K562 (cell line): ENCODE data around the gene CDK14.

ENCODE experiments used
- E2F3 ChIP-seq: fragments of 250-450 bp; sonication (Bioruptor Pico); IDR thresholded peaks from 2 replicates; pipeline ENCODE4 v1.4.0; 2020; ENCODE audit warnings: mild to moderate bottlenecking
- HDAC2 ChIP-seq: fragments of 450-650 bp; IDR thresholded peaks from 2 replicates; pipeline ENCODE4 v1.6.1; 2016; ENCODE audit warnings: mild to moderate bottlenecking
- HDAC6 ChIP-seq: IDR thresholded peaks from 2 replicates; pipeline ENCODE4 v1.6.1; 2012; ENCODE audit warnings: low read depth, mild to moderate bottlenecking, control low read depth, inconsistent platforms, low read length, moderate library complexity
- POLR2AphosphoS5 ChIP-seq: IDR thresholded peaks from 2 replicates; pipeline ENCODE4 v1.6.1; 2011; ENCODE audit warnings: mild to moderate bottlenecking, low read depth, low read length, moderate library complexity; ENCODE audit not compliant: control insufficient read depth, insufficient read depth
- STAT5A ChIP-seq: IDR thresholded peaks from 2 replicates; pipeline ENCODE4 v1.6.1; 2012; ENCODE audit warnings: low read length, inconsistent platforms, borderline replicate concordance
- VEZF1 ChIP-seq: fragments of 200-800 bp; sonication (Bioruptor generic); IDR thresholded peaks from 2 replicates; pipeline ENCODE4 v1.6.1; 2017; ENCODE audit warnings: missing genetic modification characterization, missing compliant biosample characterization
- ZC3H4 ChIP-seq: sonication (generic); formaldehyde crosslinking; IDR thresholded peaks from 2 replicates; pipeline ENCODE4 v1.9.0; 2021; ENCODE audit warnings: missing genetic modification reagents, borderline replicate concordance
- ZHX1 ChIP-seq: fragments of 150-350 bp; conservative IDR thresholded peaks from 2 replicates; pipeline ENCODE4 v1.6.1; 2014; ENCODE audit warnings: low read length

DNA sequence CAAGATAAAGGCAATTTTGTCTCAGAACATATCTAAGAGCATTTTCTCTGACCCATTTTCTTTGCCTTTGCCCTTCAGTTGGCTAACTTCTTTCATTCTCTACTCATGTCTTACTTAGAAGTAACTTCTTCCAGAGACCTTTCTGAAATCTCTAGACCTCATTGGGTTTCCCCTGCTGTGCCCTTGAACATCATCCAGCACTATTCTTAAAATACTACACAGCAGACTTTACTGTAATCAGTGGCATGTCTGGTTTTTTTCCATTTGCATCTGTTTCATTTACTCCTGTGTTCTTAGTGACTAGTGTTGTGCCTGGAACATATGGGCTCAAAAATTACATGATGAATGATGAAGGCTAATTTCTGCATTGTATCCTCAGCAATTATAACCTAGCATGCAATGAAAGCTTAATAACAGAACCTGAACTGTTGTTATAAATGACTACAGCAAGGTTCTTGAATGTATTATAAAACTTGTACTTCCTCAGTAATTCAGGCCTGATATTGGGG lies 301.9 kb downstream of the CDK14 start:
- no peak for TF ChIP-seq HDAC6
- TF ChIP-seq POLR2AphosphoS5 = no peak
- no peak for TF ChIP-seq ZHX1
- TF ChIP-seq HDAC2 = no peak
- TF ChIP-seq ZC3H4 (CRISPR knock-in tag) = no peak
- no peak for TF ChIP-seq E2F3
- no peak for TF ChIP-seq VEZF1 (CRISPR knock-in tag)
- TF ChIP-seq STAT5A = no peak
